DND-41 (cell line): ENCODE data around the gene EIF4E3.

ENCODE experiments used
- EZH2 ChIP-seq: IDR thresholded peaks from 3 replicates; pipeline ENCODE4 v1.6.1; 2012; ENCODE audit warnings: borderline replicate concordance, low read depth, mild to moderate bottlenecking, moderate library complexity, low read length, inconsistent platforms; ENCODE audit not compliant: severe bottlenecking
- TF ChIP-seq, protein P1 (sequence below): IDR thresholded peaks from 2 replicates; pipeline ENCODE4 v1.5.1; 2012; ENCODE audit warnings: borderline replicate concordance, low read length, moderate library complexity, mild to moderate bottlenecking; ENCODE audit not compliant: poor library complexity, severe bottlenecking; ENCODE audit errors: extremely low read depth

DNA sequence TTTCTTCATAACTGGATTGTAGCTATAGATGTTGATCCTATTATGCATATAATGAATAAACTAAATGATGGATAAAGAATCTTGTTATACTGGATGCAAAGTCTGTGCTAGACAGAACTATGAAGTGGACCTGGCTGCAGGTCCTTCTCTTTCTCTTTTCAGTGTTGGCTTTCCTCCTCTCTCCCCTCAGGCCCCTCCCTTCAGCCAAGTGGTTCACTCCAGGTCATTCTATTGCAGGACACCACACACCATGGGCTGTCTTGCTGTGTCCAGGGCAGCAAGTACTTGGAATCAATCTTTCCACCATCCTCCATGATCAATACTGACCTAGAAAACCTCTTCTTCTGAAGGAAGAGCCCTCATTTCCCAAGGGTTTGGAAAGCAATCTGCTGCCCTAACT, 20.3 kb downstream of the EIF4E3 start:
- no peak for TF ChIP-seq EZH2
- TF ChIP-seq, protein P1, sequence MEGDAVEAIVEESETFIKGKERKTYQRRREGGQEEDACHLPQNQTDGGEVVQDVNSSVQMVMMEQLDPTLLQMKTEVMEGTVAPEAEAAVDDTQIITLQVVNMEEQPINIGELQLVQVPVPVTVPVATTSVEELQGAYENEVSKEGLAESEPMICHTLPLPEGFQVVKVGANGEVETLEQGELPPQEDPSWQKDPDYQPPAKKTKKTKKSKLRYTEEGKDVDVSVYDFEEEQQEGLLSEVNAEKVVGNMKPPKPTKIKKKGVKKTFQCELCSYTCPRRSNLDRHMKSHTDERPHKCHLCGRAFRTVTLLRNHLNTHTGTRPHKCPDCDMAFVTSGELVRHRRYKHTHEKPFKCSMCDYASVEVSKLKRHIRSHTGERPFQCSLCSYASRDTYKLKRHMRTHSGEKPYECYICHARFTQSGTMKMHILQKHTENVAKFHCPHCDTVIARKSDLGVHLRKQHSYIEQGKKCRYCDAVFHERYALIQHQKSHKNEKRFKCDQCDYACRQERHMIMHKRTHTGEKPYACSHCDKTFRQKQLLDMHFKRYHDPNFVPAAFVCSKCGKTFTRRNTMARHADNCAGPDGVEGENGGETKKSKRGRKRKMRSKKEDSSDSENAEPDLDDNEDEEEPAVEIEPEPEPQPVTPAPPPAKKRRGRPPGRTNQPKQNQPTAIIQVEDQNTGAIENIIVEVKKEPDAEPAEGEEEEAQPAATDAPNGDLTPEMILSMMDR, result no peak
